HG03095 (cell line): ENCODE results near the gene CP.

ENCODE experiments used
- ATAC-seq: cut with Tn5 transposase; IDR thresholded peaks from one replicate; pipeline ENCODE4 v1.9.1; 2021; ENCODE audit warnings: moderate library complexity; ENCODE audit not compliant: unreplicated experiment

CP gene

DNA sequence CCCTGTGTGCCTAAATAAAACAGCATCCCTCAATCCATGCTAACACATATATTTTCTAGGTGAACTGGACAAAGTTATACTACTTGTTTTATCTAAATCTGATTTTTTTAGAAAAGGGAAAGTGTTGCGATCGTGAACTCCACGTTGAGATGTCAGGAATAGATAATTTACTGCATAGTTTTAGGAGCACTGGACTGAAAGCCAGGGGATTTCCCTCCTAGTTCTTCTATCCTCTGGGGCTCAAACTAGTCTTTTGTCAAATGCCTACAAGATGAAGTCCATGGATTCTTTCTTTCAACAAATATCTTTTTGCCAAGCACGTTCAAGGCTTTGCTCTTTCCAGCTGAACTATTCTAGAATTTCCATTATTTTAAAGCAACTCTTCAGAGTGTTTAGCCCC is 92.8 kb downstream of the CP start:
- peak; percentile 16 for ATAC-seq

DNA sequence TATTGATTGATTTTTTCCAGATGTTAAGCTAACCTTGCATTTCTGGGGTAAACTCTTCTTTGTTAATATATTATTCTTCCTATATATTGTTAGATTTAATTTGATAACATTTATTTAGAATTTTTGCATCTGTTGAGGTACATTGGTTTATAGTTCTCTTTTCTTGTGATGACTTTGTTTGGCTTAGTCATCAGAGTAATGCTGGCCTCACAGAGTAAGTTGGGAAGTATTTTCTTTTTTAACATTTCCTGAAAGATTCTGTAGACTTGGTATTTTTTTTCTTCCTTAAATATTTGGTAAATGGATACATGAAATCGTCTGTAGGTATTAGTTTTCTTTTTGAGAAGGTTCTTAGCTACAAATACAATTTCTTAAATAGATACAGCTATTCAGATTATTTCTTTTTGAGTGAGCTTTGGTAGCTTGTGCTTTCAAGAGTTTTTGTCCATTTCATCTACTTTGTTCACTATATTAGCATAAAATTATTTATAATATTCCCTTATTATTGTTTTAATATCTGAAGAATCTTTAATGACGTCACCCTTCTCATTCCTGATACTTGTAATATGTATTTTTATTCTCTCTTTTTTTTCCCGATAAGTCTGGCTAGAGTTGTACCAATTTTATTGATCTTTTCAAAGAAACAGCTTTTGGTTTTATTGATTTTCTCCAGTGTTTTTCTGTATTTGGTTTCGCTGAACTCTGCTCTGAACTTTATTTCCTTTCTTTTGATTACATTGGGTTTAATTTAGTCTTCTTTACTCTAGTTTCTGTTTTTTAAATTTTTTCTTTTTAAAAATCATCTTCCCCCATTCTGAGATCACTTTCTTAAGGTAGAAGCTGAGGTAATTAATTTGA is 98.7 kb downstream of the CP start:
- no peak for ATAC-seq
